Coronary artery (tissue), 2 donors: ENCODE data around the gene FDXR.
A peak's percentile ranks its signal among the peaks of the same experiment; 100 is the strongest.

Experiments
- DNase-seq: peaks from one replicate; pipeline ENCODE4 v3.0.0-alpha.2; 2017; ENCODE audit warnings: low spot score
- H3K27ac ChIP-seq, 2 donors: fragments of 200-600 bp; sonication (generic); one replicate each; pipeline ENCODE4 v1.5.1; 2016 to 2019
- H3K4me3 ChIP-seq: fragments of 200-600 bp; sonication (generic); 2 replicates; pipeline ENCODE4 v1.5.1; 2016; ENCODE audit warnings: mild to moderate bottlenecking, moderate library complexity
- TF ChIP-seq, protein P1 (sequence below): fragments of 200-600 bp; sonication (generic); IDR thresholded peaks from one replicate; pipeline ENCODE4 v1.5.1; 2019; ENCODE audit warnings: antibody characterized with exemption

FDXR gene

DNA sequence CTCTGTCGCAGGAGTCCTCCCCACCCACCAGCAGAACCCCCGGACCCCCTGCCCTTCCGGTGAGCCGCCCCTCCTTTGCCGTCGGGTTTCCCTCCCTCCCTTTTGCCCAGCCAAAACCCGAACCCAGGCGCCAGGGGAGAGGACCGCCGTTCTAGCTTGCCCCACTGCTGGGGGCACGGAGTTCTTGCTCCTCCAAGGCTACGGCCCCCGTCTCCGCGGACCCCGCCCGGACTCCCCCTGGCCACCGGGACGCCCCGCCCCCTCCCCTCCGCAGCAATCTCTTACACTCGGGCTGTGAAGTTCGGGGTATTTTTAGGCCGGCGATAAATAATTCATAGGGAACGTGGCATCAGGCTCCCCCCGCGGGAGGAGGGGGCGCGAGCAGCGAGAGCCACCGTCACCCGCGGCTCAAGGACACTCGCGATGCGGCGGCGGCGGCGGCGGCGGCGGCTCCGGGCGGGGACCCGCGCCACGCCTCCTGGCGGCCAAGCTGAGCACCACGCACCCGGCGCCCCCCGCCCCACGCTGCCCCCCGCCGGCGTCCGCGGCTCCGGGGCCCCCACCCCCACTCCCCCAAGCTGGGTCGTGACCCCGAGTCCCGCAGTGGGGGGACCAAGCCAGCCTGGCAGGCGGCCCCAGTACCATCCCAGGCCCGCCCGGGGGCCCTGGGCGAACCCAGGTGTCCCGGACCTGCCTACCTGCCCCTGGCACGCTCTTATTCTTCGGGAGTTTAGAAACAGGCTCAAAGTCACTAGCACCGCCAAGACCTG lies 13.2 kb downstream of the FDXR start, which contains the start of gene GRIN2C:
Gene GRIN2C (minus strand): TSS at position 427 of the 770 bp plus-strand sequence. CDS start 4,793 bp downstream, outside the sequence.
- no peak for DNase-seq
- TF ChIP-seq, protein P1, sequence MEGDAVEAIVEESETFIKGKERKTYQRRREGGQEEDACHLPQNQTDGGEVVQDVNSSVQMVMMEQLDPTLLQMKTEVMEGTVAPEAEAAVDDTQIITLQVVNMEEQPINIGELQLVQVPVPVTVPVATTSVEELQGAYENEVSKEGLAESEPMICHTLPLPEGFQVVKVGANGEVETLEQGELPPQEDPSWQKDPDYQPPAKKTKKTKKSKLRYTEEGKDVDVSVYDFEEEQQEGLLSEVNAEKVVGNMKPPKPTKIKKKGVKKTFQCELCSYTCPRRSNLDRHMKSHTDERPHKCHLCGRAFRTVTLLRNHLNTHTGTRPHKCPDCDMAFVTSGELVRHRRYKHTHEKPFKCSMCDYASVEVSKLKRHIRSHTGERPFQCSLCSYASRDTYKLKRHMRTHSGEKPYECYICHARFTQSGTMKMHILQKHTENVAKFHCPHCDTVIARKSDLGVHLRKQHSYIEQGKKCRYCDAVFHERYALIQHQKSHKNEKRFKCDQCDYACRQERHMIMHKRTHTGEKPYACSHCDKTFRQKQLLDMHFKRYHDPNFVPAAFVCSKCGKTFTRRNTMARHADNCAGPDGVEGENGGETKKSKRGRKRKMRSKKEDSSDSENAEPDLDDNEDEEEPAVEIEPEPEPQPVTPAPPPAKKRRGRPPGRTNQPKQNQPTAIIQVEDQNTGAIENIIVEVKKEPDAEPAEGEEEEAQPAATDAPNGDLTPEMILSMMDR: no peak
- Histone ChIP-seq H3K4me3 (peak within 1 kb of the TSS; percentile 66), H3K27ac (no peak within 1 kb of the TSS)

DNA sequence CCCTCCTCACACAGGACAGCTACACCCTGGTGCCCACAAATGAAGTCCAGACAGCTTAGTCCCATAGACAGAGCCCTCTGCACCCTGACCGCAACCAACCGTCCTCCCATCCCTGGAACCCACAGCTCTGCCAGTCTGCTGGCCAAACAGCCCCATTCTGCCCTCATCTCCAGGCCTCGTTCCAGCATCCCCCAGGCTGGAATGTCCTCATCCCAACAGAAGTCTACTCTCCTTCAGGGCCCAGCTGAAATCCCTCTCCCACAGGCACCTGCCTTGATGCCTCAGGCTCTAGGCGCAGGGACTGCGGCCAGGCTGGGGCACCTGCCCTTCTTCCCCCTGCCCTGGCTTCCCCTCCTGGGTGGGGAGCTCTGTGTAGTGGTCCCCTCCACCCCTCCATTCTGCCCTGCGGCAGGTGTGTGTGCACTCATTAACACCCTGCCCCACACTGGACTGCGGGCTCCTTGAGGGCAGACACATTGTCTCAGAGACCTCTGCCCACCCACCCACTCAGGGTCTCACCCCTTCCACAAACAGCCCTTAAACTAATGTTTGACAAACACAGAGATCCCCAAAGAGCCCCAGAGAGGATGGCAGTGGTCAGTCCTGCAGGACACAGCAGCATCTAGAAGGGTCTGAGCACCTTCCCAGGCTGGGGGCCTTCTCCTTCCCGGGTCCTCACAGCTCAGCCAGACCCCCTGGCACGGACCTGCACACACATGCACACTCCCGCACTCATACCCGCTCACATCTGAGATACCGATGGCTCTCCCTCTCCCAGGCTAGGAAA lies 13.9 kb downstream of the FDXR start:
- DNase-seq: no peak
- TF ChIP-seq, protein P1: no peak
- peak overlapping the region; percentile 66 for H3K4me3 ChIP-seq
- H3K27ac ChIP-seq: no peak overlapping the region

DNA sequence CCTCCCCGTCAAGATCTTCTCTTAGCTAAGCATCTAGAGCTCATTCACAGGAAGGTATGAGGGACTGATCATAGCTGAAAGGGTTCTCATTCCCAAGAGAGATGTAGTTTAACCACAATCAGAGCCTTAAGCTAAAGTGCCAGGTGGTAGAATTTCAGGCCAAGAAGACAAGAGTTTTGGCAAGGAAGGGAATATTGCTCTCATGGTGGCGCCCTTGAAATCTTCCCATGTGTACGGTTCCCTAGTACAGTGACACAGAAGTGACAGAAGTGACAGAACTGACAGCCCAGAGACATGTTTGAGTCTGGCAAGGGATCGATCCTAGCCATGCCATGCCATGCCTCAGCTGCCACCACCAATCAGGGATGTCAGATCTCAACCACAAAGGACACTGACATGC lies 15.6 kb downstream of the FDXR start:
- Histone ChIP-seq H3K4me3 (no peak overlapping the region), H3K27ac (no peak overlapping the region)
- DNase-seq: no peak
- TF ChIP-seq, protein P1: no peak

DNA sequence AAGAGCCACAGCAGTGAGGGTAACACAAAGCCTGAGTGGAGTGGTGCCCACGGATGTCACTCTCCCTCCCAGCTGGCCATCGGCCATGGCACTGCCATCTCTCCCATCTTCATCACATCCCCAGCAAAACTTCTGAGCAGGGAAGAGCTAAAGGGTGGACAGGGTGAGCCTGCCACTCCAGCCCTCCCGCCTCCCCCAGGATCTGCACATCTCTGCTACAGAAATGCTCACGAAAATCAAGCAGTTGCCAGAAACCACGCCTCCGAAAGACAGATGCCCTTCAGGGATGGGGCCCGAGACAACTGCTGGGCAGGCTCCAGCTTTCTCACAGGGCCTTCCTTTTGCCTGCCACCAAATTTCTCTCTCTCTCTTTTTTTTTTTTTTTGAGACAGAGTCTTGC lies 16.7 kb downstream of the FDXR start:
- Histone ChIP-seq H3K4me3 (no peak overlapping the region), H3K27ac (no peak overlapping the region)
- TF ChIP-seq, protein P1: no peak
- no peak for DNase-seq

DNA sequence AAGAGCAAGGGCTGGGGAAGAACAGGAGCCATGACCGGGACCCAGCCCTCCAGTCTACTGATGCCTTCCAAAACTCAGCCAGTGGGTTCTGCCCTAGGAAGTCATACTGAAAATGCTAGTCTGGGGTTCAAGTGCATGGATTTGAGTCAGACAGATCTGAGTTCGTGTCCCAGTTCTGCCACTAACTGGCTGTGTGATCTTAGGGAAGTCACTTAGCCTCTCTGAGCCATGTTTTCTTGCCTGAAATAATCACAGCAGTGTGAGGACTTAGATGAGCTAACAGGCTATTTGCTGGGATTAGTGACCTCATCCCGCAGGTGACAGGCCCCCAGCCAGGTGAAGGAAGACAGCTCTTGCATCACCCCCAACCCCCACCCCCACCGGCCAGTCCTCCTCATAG lies 17.5 kb downstream of the FDXR start:
- Histone ChIP-seq H3K27ac (no peak overlapping the region), H3K4me3 (no peak overlapping the region)
- TF ChIP-seq, protein P1: no peak
- no peak for DNase-seq

DNA sequence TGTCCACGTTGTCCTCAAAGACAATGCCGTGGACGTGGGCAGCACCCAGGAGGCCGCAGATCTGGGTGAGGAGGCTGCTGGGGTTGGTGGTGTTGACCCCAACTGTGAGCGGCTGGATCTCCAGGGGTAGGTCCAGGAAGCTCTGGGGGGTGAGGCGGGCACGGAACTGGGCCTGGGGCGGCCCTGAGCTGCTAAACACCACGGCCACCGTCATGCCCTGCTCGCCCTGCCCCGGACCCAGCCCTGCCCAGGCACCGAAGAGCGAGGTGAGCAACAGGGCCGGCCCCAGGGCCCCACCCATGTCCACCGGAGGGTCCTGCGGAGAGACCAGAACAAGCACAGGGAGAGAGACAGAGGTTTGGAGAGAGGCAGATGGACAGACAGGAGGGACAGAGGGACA lies 18.0 kb downstream of the FDXR start:
- no peak for DNase-seq
- Histone ChIP-seq H3K27ac (no peak overlapping the region), H3K4me3 (no peak overlapping the region)
- TF ChIP-seq, protein P1: no peak
